HFF-Myc (cell line): ENCODE data around the gene S100A14.

Experiments used
- DNase-seq: peaks from one replicate; pipeline ENCODE4 v3.0.0-alpha.2; 2011; ENCODE audit warnings: low read depth; ENCODE audit errors: extremely low read depth
- H3K4me3 ChIP-seq: replicated peaks from 2 replicates; pipeline ENCODE4 v1.5.1; 2011; ENCODE audit warnings: low read depth, mild to moderate bottlenecking, control low read depth, low read length
- TF ChIP-seq, protein P1 (sequence below): IDR thresholded peaks from 2 replicates; pipeline ENCODE4 v1.5.1; 2012; ENCODE audit warnings: mild to moderate bottlenecking, low read depth, low read length, control low read depth; ENCODE audit errors: missing control alignments

The S100A14 gene

DNA sequence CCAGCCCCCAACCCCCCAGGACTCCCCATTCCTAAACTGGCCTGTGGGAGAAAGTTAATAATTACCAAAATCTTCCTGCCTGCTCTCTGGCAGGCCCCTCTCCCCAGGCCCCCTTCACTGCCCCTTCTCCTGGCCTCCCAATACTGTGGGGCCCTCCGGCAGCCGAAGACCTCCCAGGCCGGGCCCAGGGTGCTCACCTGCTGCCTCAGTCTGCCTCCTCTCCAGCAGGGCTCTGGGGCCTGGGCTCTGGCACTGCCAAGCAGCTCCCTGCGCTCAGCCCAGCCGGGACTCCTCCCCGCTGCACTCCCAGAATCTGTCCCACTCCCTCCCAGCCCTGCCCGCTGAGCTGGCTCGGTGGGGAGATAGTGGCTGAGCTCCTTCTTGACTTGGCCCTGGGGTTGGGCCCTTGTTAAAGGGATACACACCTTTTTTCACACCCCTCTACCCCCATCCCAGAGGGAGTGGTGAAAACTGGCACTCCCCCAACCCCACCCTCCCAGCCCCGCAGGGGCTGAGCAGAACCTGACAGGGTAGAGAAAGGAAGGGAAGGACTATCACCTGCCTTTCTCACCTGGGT, 3.3 kb downstream of the S100A14 start, which contains the start of gene S100A16:
TSS of gene S100A16 (minus strand) at position 383 of the 577 bp plus-strand sequence. CDS start 4,986 bp downstream, outside the sequence.
- DNase-seq, result no peak
- H3K4me3 ChIP-seq, result peak within 1 kb of the TSS; percentile 90
- TF ChIP-seq, protein P1, sequence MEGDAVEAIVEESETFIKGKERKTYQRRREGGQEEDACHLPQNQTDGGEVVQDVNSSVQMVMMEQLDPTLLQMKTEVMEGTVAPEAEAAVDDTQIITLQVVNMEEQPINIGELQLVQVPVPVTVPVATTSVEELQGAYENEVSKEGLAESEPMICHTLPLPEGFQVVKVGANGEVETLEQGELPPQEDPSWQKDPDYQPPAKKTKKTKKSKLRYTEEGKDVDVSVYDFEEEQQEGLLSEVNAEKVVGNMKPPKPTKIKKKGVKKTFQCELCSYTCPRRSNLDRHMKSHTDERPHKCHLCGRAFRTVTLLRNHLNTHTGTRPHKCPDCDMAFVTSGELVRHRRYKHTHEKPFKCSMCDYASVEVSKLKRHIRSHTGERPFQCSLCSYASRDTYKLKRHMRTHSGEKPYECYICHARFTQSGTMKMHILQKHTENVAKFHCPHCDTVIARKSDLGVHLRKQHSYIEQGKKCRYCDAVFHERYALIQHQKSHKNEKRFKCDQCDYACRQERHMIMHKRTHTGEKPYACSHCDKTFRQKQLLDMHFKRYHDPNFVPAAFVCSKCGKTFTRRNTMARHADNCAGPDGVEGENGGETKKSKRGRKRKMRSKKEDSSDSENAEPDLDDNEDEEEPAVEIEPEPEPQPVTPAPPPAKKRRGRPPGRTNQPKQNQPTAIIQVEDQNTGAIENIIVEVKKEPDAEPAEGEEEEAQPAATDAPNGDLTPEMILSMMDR, result no peak

DNA sequence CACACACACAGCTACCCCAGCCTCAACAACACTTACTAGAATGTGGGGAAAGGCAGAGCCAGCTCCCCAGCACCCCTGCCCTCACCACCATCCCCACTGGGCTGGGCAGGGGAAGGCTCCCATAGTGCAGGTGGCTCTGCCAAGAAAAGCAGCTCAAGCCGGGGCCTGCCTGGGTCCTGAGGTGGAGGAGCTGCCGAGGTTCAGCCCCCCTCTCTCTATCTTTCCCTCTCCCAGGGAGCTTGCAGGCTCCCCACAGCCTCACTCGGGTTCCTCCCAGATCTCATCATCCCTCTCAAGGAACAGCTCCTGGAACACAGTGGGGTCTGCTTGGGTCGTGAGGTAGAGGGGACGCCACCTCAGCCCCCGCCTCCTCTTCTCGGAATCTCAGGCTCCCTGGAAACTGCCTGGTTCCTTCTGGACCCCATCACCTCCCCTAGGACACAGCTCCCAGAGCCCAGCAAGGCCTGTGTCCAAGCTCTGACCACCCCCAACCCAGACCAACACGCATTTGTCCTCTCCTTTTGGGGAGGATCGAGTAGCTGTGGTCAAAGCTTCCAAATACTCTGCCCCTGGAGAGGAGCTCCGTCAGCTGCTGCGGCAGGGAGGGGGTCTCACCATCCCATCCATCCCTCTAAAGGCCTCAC, 3.9 kb downstream of the S100A14 start:
- peak overlapping the region; percentile 90 for H3K4me3 ChIP-seq
- TF ChIP-seq, protein P1, result no peak

DNA sequence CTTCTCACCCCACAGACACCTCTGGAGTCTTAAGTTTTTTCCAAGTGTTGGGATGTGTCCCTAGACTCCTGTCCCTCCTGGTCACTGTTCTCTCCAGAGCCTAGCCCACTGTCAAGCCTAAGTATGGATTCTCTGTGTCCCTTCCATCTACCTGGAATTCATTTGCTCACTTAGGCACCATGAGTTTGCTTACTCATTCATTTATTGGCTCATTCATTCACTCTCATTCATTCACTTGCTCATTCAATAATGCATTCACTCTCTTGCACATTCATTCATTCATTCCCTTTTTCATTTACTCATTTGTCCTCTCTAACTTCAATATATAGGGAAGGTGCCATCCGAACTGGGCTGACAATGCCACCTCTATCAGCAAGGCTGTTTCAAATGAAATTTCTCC, 4.8 kb downstream of the S100A14 start:
- peak overlapping the region; percentile 90 for H3K4me3 ChIP-seq
- TF ChIP-seq, protein P1, result no peak
- DNase-seq, result no peak

More for the DNA sequence above, 3.9 kb downstream of the S100A14 start:
- DNase-seq, result no peak

DNA sequence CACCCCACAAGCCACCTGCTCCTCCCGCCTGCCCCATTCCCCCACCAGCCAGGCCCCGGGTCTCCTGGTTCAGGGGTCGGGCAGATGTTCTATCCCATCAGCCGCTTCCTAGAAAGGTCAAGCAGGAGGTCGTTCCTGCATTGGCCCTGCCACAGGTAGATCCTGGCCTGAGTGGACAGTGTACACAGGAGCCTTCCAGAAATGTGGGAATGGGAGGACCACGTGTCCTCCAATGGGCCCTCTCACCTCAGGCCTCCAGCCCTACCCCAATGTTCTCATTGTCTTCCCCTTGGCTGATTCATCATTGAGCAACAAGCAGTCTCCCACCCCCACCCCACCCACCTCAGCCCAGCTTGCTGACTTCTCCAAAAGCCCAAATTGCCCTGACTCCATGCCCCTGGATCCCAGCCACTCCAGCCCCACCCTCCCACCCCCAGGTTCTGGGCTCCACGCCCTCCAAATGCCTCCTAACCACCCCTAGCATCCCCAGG, 5.3 kb downstream of the S100A14 start:
- TF ChIP-seq, protein P1, result no peak

DNA sequence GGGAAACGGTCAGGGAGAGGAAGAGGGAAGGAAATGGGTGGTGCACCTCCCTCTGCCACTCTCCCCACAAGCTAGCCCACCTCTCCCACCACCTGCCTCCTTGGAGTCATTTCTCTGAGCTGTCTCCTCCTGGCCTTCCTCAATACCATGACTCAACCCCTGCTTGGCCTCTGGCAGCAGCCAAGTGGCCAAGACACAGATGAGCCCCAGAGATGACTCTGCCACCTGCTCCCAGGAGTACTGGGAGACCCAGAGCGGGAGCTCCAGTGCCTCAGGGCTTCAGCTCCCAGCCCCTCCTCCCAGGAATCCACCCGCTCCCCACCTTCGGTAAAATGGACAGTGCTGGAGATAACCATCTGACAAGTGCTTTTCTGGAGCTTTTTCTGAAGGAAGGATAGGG, 5.8 kb downstream of the S100A14 start:
- H3K4me3 ChIP-seq, result peak overlapping the region; percentile 90
- TF ChIP-seq, protein P1, result no peak
- DNase-seq, result no peak

More for the DNA sequence above, 5.3 kb downstream of the S100A14 start:
- DNase-seq, result no peak
- peak overlapping the region; percentile 90 for H3K4me3 ChIP-seq

DNA sequence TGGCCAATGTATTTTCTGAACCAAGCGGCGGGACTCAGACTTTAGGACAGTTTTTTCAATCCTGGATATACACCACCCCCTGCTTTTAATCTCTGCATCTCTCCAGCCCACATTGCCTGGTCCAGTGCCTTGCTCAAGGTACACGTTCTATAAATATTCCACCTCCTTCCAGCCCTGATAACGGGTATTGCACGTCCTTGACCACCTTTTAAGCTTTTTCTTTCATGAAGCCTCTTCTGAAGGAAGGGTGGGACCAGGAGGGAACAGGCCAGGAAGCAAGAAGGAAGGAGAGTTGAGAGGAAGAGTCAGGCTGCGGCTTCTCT, 6.6 kb downstream of the S100A14 start:
- TF ChIP-seq, protein P1, result no peak

More for the DNA sequence above, 6.6 kb downstream of the S100A14 start:
- peak overlapping the region; percentile 90 for H3K4me3 ChIP-seq
- DNase-seq, result no peak
